ENCODE measurements around the gene SGCA.
A peak's percentile ranks its signal among the peaks of the same experiment; 100 is the strongest.

The SGCA gene

GRCh38 chr17:50173335-50173941 lies 7.6 kb downstream of the SGCA start:
- Histone ChIP-seq H3K36me3 (ENCODE audit: control insufficient read depth, insufficient read depth, low read length, severe bottlenecking) (no peaks in the 10 kb centered on the region), H3K4me3 (ENCODE audit: low read length) (peak overlapping the region; percentile 14), H3K4me1 (ENCODE audit: control insufficient read depth, insufficient read depth, low read length) (peaks cover 45% of the 10 kb centered on the region), H3K27me3 (replicated peaks; ENCODE audit: control insufficient read depth, insufficient read depth, low read length) (no peaks in the 10 kb centered on the region), H3K9me3 (ENCODE audit: control insufficient read depth, low read length) (no peaks in the 10 kb centered on the region), H3K9ac (ENCODE audit: low read length) (peak overlapping the region; percentile 75)
- peak; percentile 91 for DNase-seq (ENCODE audit: low read depth)

- H3K9me3 ChIP-seq (ENCODE audit: control insufficient read depth, low read length) = no peaks in the 10 kb centered on the region
- H3K27me3 ChIP-seq (replicated peaks; ENCODE audit: control insufficient read depth, insufficient read depth, low read length) = no peaks in the 10 kb centered on the region
- no peak for DNase-seq (ENCODE audit: low read depth)
- no peak overlapping the region for H3K9ac ChIP-seq (ENCODE audit: low read length)
- no peak overlapping the region for H3K4me3 ChIP-seq (ENCODE audit: low read length)
- H3K36me3 ChIP-seq (ENCODE audit: control insufficient read depth, insufficient read depth, low read length, severe bottlenecking) = no peaks in the 10 kb centered on the region
- H3K4me1 ChIP-seq (ENCODE audit: control insufficient read depth, insufficient read depth, low read length) = peaks cover 52% of the 10 kb centered on the region
Measured at GRCh38 chr17:50174444-50174843, 8.6 kb downstream of the SGCA start.

DNA sequence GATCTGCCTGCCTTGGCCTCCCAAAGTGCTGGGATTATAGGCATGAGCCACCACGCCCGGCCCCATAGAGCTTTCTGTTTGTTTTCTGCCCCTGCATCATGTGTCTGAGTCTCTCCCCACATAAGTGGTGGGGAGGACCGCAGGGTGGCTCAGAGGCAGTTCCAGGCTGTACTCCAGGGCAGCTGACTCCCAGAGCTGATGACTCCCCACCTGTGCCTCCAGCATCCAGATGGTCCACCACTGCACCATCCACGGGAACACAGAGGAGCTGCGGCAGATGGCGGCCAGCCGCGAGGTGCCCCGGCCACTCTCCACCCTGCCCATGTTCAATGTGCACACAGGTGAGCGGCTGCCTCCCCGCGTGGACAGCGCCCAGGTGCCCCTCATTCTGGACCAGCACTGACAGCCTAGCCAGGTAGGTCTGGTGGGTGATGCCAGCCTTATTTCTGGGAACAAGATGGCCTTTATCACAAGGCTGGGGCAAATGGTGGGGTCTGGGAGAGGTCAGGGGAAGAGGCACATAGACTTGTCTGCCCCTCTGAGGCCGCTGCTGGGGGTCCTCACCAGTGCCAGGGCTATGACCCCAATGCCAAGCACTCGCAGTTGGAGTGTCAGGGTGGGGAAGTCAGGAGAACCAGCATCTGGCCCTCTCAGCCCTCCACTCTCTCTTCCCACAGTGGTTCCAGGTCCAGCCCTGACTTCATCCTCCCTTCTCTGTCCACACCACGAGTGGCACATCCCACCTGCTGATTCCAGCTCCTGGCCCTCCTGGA lies 9.4 kb downstream of the SGCA start:
- DNase-seq (ENCODE audit: low read depth) = no peak
- H3K9me3 ChIP-seq (ENCODE audit: control insufficient read depth, low read length) = no peaks in the 10 kb centered on the region
- H3K9ac ChIP-seq (ENCODE audit: low read length) = no peak overlapping the region
- no peaks in the 10 kb centered on the region for H3K27me3 ChIP-seq (replicated peaks; ENCODE audit: control insufficient read depth, insufficient read depth, low read length)
- H3K4me1 ChIP-seq (ENCODE audit: control insufficient read depth, insufficient read depth, low read length) = peaks cover 52% of the 10 kb centered on the region
- H3K36me3 ChIP-seq (ENCODE audit: control insufficient read depth, insufficient read depth, low read length, severe bottlenecking) = no peaks in the 10 kb centered on the region
- no peak overlapping the region for H3K4me3 ChIP-seq (ENCODE audit: low read length)

- Histone ChIP-seq H3K36me3 (ENCODE audit: control insufficient read depth, insufficient read depth, low read length, severe bottlenecking) (no peaks in the 10 kb centered on the region), H3K4me3 (ENCODE audit: low read length) (no peak overlapping the region), H3K9ac (ENCODE audit: low read length) (peak overlapping the region; percentile 34), H3K27me3 (replicated peaks; ENCODE audit: control insufficient read depth, insufficient read depth, low read length) (no peaks in the 10 kb centered on the region), H3K4me1 (ENCODE audit: control insufficient read depth, insufficient read depth, low read length) (peaks cover 60% of the 10 kb centered on the region), H3K9me3 (ENCODE audit: control insufficient read depth, low read length) (no peaks in the 10 kb centered on the region)
- peak; percentile 27 for DNase-seq (ENCODE audit: low read depth)
Measured at GRCh38 chr17:50176559-50177357, 11.0 kb downstream of the SGCA start.

- Histone ChIP-seq H3K9ac (ENCODE audit: low read length) (peak overlapping the region; percentile 67), H3K36me3 (ENCODE audit: control insufficient read depth, insufficient read depth, low read length, severe bottlenecking) (no peaks in the 10 kb centered on the region), H3K9me3 (ENCODE audit: control insufficient read depth, low read length) (no peaks in the 10 kb centered on the region), H3K27me3 (replicated peaks; ENCODE audit: control insufficient read depth, insufficient read depth, low read length) (no peaks in the 10 kb centered on the region), H3K4me1 (ENCODE audit: control insufficient read depth, insufficient read depth, low read length) (peaks cover 63% of the 10 kb centered on the region), H3K4me3 (ENCODE audit: low read length) (no peak overlapping the region)
- no peak for DNase-seq (ENCODE audit: low read depth)
Measured at GRCh38 chr17:50177476-50177875, 11.7 kb downstream of the SGCA start.

GRCh38 chr17:50177983-50178834 lies 12.4 kb downstream of the SGCA start:
- no peaks in the 10 kb centered on the region for H3K27me3 ChIP-seq (replicated peaks; ENCODE audit: control insufficient read depth, insufficient read depth, low read length)
- peaks cover 56% of the 10 kb centered on the region for H3K4me1 ChIP-seq (ENCODE audit: control insufficient read depth, insufficient read depth, low read length)
- peak overlapping the region; percentile 67 for H3K9ac ChIP-seq (ENCODE audit: low read length)
- no peaks in the 10 kb centered on the region for H3K9me3 ChIP-seq (ENCODE audit: control insufficient read depth, low read length)
- H3K4me3 ChIP-seq (ENCODE audit: low read length) = no peak overlapping the region
- H3K36me3 ChIP-seq (ENCODE audit: control insufficient read depth, insufficient read depth, low read length, severe bottlenecking) = no peaks in the 10 kb centered on the region
- DNase-seq (ENCODE audit: low read depth) = peak; percentile 95

- Histone ChIP-seq H3K9ac (ENCODE audit: low read length) (peak overlapping the region; percentile 14), H3K36me3 (ENCODE audit: control insufficient read depth, insufficient read depth, low read length, severe bottlenecking) (peaks cover 11% of the 10 kb centered on the region), H3K4me1 (ENCODE audit: control insufficient read depth, insufficient read depth, low read length) (peaks cover 59% of the 10 kb centered on the region), H3K4me3 (ENCODE audit: low read length) (no peak overlapping the region), H3K27me3 (replicated peaks; ENCODE audit: control insufficient read depth, insufficient read depth, low read length) (no peaks in the 10 kb centered on the region), H3K9me3 (ENCODE audit: control insufficient read depth, low read length) (no peaks in the 10 kb centered on the region)
- no peak for DNase-seq (ENCODE audit: low read depth)
Measured at GRCh38 chr17:50180111-50180510, 14.3 kb downstream of the SGCA start.

- Histone ChIP-seq H3K36me3 (ENCODE audit: control insufficient read depth, insufficient read depth, low read length, severe bottlenecking) (peaks cover 16% of the 10 kb centered on the region), H3K9me3 (ENCODE audit: control insufficient read depth, low read length) (no peaks in the 10 kb centered on the region)
Measured at GRCh38 chr17:50180620-50181019, 14.8 kb downstream of the SGCA start.

DNA sequence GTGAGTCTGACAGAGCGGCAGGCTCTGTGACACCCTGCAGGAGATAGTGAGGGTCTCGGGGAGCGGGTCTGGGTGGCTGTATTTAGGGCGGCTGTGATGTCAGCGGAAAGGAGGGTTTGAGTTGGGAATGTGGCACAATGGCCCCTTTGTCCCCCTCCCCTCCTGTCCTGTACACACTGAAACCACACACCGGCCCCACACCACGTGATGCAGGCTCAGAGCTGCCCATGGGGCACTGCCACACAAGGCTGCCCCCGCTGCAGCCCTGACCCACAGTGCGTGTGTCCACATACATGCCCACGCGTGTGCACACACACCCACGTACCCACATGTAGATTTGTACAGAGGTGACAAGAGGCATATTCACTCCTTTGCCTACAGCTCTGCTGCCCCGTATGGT lies 15.3 kb downstream of the SGCA start:
- DNase-seq (ENCODE audit: low read depth) = no peak
- Histone ChIP-seq H3K9ac (ENCODE audit: low read length) (peak overlapping the region; percentile 64), H3K36me3 (ENCODE audit: control insufficient read depth, insufficient read depth, low read length, severe bottlenecking) (peaks cover 22% of the 10 kb centered on the region), H3K4me1 (ENCODE audit: control insufficient read depth, insufficient read depth, low read length) (peaks cover 59% of the 10 kb centered on the region), H3K4me3 (ENCODE audit: low read length) (no peak overlapping the region), H3K27me3 (replicated peaks; ENCODE audit: control insufficient read depth, insufficient read depth, low read length) (no peaks in the 10 kb centered on the region), H3K9me3 (ENCODE audit: control insufficient read depth, low read length) (no peaks in the 10 kb centered on the region)

More at GRCh38 chr17:50180620-50181019, 14.8 kb downstream of the SGCA start:
- DNase-seq (ENCODE audit: low read depth) = no peak
- no peaks in the 10 kb centered on the region for H3K27me3 ChIP-seq (replicated peaks; ENCODE audit: control insufficient read depth, insufficient read depth, low read length)
- H3K4me3 ChIP-seq (ENCODE audit: low read length) = no peak overlapping the region
- peak overlapping the region; percentile 64 for H3K9ac ChIP-seq (ENCODE audit: low read length)
- peaks cover 59% of the 10 kb centered on the region for H3K4me1 ChIP-seq (ENCODE audit: control insufficient read depth, insufficient read depth, low read length)

DNA sequence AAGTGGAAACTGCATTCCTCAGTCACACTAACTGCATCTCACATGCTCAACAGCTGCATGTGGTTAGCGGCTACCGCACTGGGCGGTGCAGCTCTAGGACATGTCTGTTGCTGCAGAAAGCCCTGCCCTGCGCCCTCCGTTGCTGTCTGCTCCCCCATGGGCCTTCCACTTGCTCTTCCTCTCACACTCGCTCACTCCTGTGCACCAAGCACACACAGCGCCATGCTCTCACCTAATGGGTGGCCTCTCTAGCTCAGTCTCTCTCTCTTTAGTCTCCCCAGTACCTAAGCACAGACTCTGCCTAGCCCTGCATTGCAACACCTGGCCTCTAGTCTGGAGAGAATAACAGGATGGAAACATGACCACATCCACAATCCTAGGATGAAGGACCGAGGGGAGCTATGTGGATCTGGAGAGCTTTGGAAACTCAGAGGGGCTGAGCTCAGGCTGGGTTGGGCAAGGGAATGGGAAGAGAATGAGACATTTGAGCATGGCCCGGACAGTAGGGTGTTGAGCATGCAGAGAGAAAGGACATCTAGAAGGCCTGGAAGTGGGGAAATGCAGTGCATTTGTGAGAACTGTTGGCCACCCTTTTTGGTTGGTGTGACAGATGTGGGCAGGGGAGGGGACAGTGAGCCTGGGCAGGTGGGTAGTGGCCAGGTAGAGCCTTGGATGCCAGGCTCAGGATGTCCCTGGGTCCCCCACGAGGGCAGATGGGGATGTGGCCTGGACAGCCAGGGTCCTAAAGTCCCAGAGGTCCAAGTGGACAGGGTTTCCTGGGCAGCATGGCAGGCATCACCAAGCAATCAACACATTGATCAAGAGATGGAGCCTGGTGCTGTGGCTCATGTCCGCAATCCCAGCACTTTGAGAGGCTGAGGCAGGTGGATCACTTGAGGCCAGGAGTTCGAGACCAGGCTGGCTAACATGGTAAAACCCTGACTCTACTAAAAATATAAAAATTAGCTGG lies 16.1 kb downstream of the SGCA start:
- peaks cover 62% of the 10 kb centered on the region for H3K4me1 ChIP-seq (ENCODE audit: control insufficient read depth, insufficient read depth, low read length)

More for the DNA sequence above, 16.1 kb downstream of the SGCA start:
- H3K9me3 ChIP-seq (ENCODE audit: control insufficient read depth, low read length) = no peaks in the 10 kb centered on the region
- peak; percentile 68 for DNase-seq (ENCODE audit: low read depth)
- H3K27me3 ChIP-seq (replicated peaks; ENCODE audit: control insufficient read depth, insufficient read depth, low read length) = no peaks in the 10 kb centered on the region
- H3K9ac ChIP-seq (ENCODE audit: low read length) = peak overlapping the region; percentile 64
- no peak overlapping the region for H3K4me3 ChIP-seq (ENCODE audit: low read length)
- peaks cover 29% of the 10 kb centered on the region for H3K36me3 ChIP-seq (ENCODE audit: control insufficient read depth, insufficient read depth, low read length, severe bottlenecking)
